Choroid plexus epithelial cell (primary cell): ENCODE measurements around the gene RNFT2.

Experiments used
- DNase-seq: peaks from one replicate; pipeline ENCODE4 v3.0.0-alpha.2; 2010; ENCODE audit warnings: low read depth
- H3K4me3 ChIP-seq: 2 replicates; pipeline ENCODE4 v1.5.1; 2011; ENCODE audit warnings: low read depth, mild to moderate bottlenecking, control low read depth, low read length, moderate library complexity
- TF ChIP-seq, protein P1 (sequence below): conservative IDR thresholded peaks from 2 replicates; pipeline ENCODE4 v1.5.1; 2011; ENCODE audit warnings: low read depth, mild to moderate bottlenecking, control low read depth, inconsistent platforms, low read length, moderate library complexity

The RNFT2 gene

GRCh38 chr12:116693286-116694227 lies 44.6 kb upstream of the RNFT2 start:
- H3K4me3 ChIP-seq = no peak overlapping the region
- TF ChIP-seq, protein P1, sequence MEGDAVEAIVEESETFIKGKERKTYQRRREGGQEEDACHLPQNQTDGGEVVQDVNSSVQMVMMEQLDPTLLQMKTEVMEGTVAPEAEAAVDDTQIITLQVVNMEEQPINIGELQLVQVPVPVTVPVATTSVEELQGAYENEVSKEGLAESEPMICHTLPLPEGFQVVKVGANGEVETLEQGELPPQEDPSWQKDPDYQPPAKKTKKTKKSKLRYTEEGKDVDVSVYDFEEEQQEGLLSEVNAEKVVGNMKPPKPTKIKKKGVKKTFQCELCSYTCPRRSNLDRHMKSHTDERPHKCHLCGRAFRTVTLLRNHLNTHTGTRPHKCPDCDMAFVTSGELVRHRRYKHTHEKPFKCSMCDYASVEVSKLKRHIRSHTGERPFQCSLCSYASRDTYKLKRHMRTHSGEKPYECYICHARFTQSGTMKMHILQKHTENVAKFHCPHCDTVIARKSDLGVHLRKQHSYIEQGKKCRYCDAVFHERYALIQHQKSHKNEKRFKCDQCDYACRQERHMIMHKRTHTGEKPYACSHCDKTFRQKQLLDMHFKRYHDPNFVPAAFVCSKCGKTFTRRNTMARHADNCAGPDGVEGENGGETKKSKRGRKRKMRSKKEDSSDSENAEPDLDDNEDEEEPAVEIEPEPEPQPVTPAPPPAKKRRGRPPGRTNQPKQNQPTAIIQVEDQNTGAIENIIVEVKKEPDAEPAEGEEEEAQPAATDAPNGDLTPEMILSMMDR = no peak
- no peak for DNase-seq

DNA sequence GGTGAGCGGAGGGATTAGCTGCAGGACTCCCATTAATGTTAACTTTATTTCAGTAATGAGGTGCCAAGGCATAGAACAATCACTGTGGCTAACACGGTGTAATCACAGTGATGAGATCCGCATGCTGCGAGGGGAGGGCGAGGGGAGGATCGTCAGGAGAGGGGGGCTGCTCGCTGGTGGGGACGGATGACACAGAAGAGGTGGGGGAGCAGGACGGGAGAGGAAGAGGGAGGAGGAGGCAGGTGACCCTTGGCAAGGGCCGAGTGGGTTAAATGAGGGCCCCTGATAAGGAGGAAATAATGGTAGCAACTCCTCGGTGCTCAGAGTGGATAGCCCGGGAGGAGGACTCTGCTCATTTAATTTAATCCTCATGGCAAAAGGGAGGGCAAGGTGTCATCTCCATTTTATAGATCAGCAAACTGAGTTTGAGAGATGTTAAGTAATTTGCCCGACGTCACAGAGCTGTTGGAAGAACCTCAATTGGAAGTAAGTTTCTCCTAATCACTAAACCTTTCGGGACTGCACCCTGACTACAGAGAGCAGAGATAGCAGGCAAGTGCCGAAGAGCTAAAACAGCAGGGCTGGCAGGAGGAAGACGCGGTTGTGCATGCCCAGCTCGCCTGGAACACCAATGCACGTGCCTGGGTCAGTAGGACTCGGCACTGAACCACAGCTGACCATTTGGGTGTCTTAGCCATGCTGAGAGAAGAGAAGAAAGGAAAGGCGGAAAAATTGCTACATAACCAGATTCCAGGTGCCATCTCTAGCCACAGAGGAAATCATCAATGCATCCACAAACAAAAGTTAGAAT lies 43.3 kb upstream of the RNFT2 start:
- TF ChIP-seq, protein P1 = no peak
- no peak for DNase-seq
- no peak overlapping the region for H3K4me3 ChIP-seq

GRCh38 chr12:116695464-116695725 lies 42.7 kb upstream of the RNFT2 start:
- H3K4me3 ChIP-seq = no peak overlapping the region
- TF ChIP-seq, protein P1 = no peak
- no peak for DNase-seq

DNA sequence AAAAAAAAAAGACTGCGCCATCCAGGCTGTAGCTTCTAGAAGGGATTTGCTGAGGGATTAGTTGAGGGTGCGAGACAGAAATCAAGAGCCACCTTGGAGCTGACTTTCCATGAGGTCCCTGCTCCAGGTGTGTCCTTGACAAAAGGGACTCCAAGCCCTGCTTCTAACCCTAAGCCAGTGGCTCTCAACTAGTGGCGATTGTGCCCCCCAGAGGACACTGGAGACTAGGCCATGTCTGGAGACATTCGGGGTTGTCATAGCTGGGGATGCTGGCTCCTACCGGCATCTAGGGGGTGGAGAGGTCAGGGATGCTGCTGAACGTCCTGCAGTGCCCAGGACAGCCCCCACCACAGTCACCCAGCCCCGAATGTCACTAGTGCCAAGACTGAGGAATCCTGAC lies 40.8 kb upstream of the RNFT2 start:
- H3K4me3 ChIP-seq = no peak overlapping the region
- DNase-seq = no peak
- TF ChIP-seq, protein P1 = peak; percentile 33

DNA sequence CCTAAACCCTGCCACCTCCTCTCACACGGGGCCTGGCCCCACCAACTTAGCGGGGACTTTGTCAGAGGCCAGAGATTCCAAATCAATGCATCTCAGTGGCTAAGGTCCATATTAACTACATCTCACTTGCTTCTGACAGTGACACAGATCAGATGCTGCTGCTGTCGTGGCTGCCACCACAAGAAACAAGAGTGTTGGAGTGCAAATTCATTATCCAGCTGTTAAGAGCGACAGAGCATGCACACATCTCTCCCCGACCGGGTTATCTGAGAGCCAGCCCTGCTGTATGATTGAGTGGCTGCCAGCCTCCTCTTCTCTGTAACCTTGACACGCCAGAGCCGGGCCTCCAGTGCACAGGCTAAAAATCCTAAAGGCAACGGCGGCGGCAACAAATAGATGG lies 40.4 kb upstream of the RNFT2 start:
- H3K4me3 ChIP-seq = no peak overlapping the region
- no peak for DNase-seq
- TF ChIP-seq, protein P1 = no peak

- H3K4me3 ChIP-seq = no peak overlapping the region
- DNase-seq = no peak
- TF ChIP-seq, protein P1 = no peak
Measured at GRCh38 chr12:116698116-116698515, 40.0 kb upstream of the RNFT2 start.
